Liver (tissue), 9 donors: Measurements from ENCODE around the gene ZNF223. TPM values are rescaled to one million over a fixed set of nuclear protein-coding genes. Genes with fewer than 3 reads are reported as not detected.

Source experiments
- DNase-seq: peaks from one replicate; pipeline ENCODE4 v3.0.0-alpha.2; 2017; ENCODE audit warnings: low spot score
- H3K27ac ChIP-seq, 2 donors: one replicate each; pipeline ENCODE4 v1.7.0; 2013; ENCODE audit warnings: inconsistent platforms in 2 of 2, low read length in 2 of 2, control low read depth in 1 of 2, low read depth in 1 of 2, mild to moderate bottlenecking in 1 of 2
- H3K27me3 ChIP-seq, 4 donors: one replicate each; pipeline versions ENCODE4 v1.6.1 to v1.7.0; 2013; ENCODE audit warnings: low read length in 3 of 4, inconsistent platforms in 1 of 4, mild to moderate bottlenecking in 1 of 4, moderate library complexity in 1 of 4; ENCODE audit not compliant: control insufficient read depth in 4 of 4, insufficient read depth in 4 of 4
- H3K36me3 ChIP-seq, 4 donors: one replicate each; pipeline versions ENCODE4 v1.6.1 to v1.7.0; 2013; ENCODE audit warnings: low read length in 3 of 4, mild to moderate bottlenecking in 3 of 4, low read depth in 1 of 4, moderate library complexity in 1 of 4; ENCODE audit not compliant: control insufficient read depth in 4 of 4, insufficient read depth in 3 of 4
- H3K4me1 ChIP-seq, 4 donors: one replicate each; pipeline versions ENCODE4 v1.6.1 to v1.7.0; 2013; ENCODE audit warnings: low read length in 3 of 4, mild to moderate bottlenecking in 3 of 4, moderate library complexity in 1 of 4; ENCODE audit not compliant: control insufficient read depth in 4 of 4, insufficient read depth in 4 of 4
- H3K4me3 ChIP-seq, 3 donors: one replicate each; pipeline versions ENCODE4 v1.6.1 to v1.7.0; 2013; ENCODE audit warnings: low read length in 3 of 3, control low read depth in 1 of 3, low read depth in 1 of 3, mild to moderate bottlenecking in 1 of 3
- H3K9ac ChIP-seq, 2 donors: one replicate each; pipeline ENCODE4 v1.7.0; 2013; ENCODE audit warnings: low read length in 2 of 2, mild to moderate bottlenecking in 2 of 2, moderate library complexity in 2 of 2, control low read depth in 1 of 2, low read depth in 1 of 2
- H3K9me3 ChIP-seq, 4 donors: one replicate each; pipeline versions ENCODE4 v1.6.1 to v1.7.0; 2013; ENCODE audit warnings: low read length in 3 of 4; ENCODE audit not compliant: control insufficient read depth in 4 of 4
- EGR1 ChIP-seq, 2 donors: IDR thresholded peaks; 2 replicates each; pipeline ENCODE4 v1.6.1; 2016 to 2018; ENCODE audit warnings: antibody characterized with exemption in 2 of 2, low read depth in 2 of 2
- FOXA2 ChIP-seq: IDR thresholded peaks from 2 replicates; pipeline ENCODE4 v1.6.1; 2016; ENCODE audit warnings: antibody characterized with exemption
- GABPA ChIP-seq, 2 donors: IDR thresholded peaks in 1 of 2; conservative IDR thresholded peaks in 1 of 2; 2 replicates each; pipeline ENCODE4 v1.6.1; 2016; ENCODE audit warnings: antibody characterized with exemption in 2 of 2, mild to moderate bottlenecking in 1 of 2, moderate library complexity in 1 of 2
- HNF4A ChIP-seq, 2 donors: conservative IDR thresholded peaks; 2 replicates each; pipeline ENCODE4 v1.6.1; 2016; ENCODE audit warnings: antibody characterized with exemption in 2 of 2, mild to moderate bottlenecking in 2 of 2
- JUND ChIP-seq, 2 donors: IDR thresholded peaks; 2 replicates each; pipeline ENCODE4 v1.6.1; 2016; ENCODE audit warnings: antibody characterized with exemption in 2 of 2
- RAD21 ChIP-seq, 2 donors: IDR thresholded peaks; 2 replicates each; pipeline ENCODE4 v1.6.1; 2016; ENCODE audit warnings: antibody characterized with exemption in 2 of 2, mild to moderate bottlenecking in 2 of 2
- RXRA ChIP-seq, 2 donors: IDR thresholded peaks; 2 replicates each; pipeline ENCODE4 v1.6.1; 2017 to 2018; ENCODE audit warnings: antibody characterized with exemption in 2 of 2, mild to moderate bottlenecking in 1 of 2
- SP1 ChIP-seq: IDR thresholded peaks from 2 replicates; pipeline ENCODE4 v1.6.1; 2018; ENCODE audit warnings: antibody characterized with exemption, mild to moderate bottlenecking
- YY1 ChIP-seq: IDR thresholded peaks from 2 replicates; pipeline ENCODE4 v1.6.1; 2016; ENCODE audit warnings: antibody characterized with exemption, mild to moderate bottlenecking
- WGBS: extraction: QIAGEN DNeasy Blood & Tissue Kit; methylation state at CpG from one replicate; pipeline ENCODE4 v1.1.7; 2013; 5-methylcytosine and 5-hydroxymethylcytosine counted together
- polyA plus RNA-seq, 2 donors: library from polyadenylated mRNA; stranded (reverse) in 1 of 2; unstranded in 1 of 2; fragments of 200-250 nt in 1 of 2; fragments of >200 nt in 1 of 2; fragmentation: Nextera tagmentation in 1 of 2; extraction: Ambion mirVana in 1 of 2; gene quantifications; one replicate each; pipeline versions ENCODE4 v1.2.1 to v1.2.3, GENCODE V29; 2013 to 2015
- total RNA-seq, 2 donors: library from RNA; depleted of rRNA; stranded (reverse); fragments of >200 nt; gene quantifications; one replicate each; pipeline ENCODE4 v1.2.3, GENCODE V29; 2014
- TF ChIP-seq, protein P1 (sequence below): IDR thresholded peaks from 2 replicates; pipeline ENCODE4 v1.6.1; 2016; ENCODE audit warnings: antibody characterized with exemption
- TF ChIP-seq, protein P2 (sequence below): IDR thresholded peaks from 2 replicates; pipeline ENCODE4 v1.6.1; 2016; ENCODE audit warnings: antibody characterized with exemption, mild to moderate bottlenecking
- TF ChIP-seq, protein P3 (sequence below): fragments of 150-350 bp; IDR thresholded peaks from 2 replicates; pipeline ENCODE4 v1.5.1; 2017; ENCODE audit warnings: improper control_type of control experiment, low read depth, low read length; ENCODE audit not compliant: missing input control
- donor health status: healthy.
- donor health status: healthy.
- donor health status: healthy.
- donor health status: healthy.
- donor health status: healthy.

The ZNF223 gene
- total and polyA plus RNA-seq, 4 donors: 1.4 to 2.8 (median 1.9) TPM

DNA sequence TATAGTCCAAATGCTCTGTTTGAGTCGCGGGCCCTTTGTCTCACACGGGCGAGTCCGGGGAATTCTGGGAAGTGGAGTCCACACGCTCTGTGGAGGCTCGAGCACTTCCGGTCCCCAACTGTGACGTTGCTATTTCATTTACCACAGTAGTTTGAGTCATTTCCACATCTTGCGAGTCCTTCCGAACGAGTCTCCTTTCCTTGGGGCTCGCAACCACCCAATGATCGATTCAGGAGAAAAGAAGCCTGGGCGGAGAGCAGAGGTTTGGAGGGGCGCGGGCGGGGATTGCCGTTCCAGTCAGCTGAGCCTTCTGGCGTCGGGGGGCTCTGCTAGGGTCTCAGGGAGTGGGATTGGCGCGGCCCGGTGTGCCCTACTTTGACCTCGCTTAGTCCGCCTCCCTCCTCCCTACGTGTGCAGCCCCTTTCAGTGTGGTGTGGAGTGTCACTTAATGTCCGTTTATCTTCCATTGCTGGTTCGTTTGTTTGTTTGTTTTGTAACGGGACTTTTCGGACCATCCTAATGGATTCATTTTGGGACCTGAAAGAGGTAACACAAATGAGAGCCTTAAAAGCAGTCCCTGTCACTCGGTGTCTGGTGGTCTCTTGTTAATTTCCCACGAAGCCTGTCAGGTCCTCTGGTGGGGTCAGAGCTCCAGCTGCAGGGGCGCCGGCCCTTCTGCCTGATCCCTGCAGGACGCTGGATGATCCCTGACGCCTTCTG lies 26.5 kb upstream of the ZNF223 start, which contains the start of gene ZNF222:
Gene ZNF222, plus strand, starts transcription at position 163 of the 720 bp plus-strand sequence. Its CDS starts 58 bp downstream, at position 221.
- H3K4me1 ChIP-seq: peaks cover 0 to 11% (median 7%) of the 10 kb centered on the region in 4 donors
- no peak within 1 kb of the TSS for H3K27ac ChIP-seq
- TF ChIP-seq RAD21 (IDR thresholded peaks at IDR 0.05) (peak in 1 of 2 donors; percentile 19), SP1 (no peak), GABPA (IDR thresholded peaks at IDR 0.05 in 1 of 2, conservative IDR thresholded peaks at IDR 0.05 in 1 of 2) (peak; percentile 81 to 95), HNF4A (conservative IDR thresholded peaks at IDR 0.05) (peak in 1 of 2 donors; percentile 37), RXRA (IDR thresholded peaks at IDR 0.05) (no peak), YY1 (peak; percentile 57)
- TF ChIP-seq, protein P1, sequence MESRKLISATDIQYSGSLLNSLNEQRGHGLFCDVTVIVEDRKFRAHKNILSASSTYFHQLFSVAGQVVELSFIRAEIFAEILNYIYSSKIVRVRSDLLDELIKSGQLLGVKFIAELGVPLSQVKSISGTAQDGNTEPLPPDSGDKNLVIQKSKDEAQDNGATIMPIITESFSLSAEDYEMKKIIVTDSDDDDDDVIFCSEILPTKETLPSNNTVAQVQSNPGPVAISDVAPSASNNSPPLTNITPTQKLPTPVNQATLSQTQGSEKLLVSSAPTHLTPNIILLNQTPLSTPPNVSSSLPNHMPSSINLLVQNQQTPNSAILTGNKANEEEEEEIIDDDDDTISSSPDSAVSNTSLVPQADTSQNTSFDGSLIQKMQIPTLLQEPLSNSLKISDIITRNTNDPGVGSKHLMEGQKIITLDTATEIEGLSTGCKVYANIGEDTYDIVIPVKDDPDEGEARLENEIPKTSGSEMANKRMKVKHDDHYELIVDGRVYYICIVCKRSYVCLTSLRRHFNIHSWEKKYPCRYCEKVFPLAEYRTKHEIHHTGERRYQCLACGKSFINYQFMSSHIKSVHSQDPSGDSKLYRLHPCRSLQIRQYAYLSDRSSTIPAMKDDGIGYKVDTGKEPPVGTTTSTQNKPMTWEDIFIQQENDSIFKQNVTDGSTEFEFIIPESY: peak; percentile 64
- H3K4me3 ChIP-seq: peak within 1 kb of the TSS; percentile 83 to 96 (median 92)
- peaks cover 12 to 59% (median 34%) of the 10 kb centered on the region in 4 donors for H3K9me3 ChIP-seq
- peak; percentile 76 for DNase-seq
- 1% methylated on average over 37 of the region's 37 CpGs for WGBS
- peaks cover 7 to 38% (median 37%) of the 10 kb centered on the region in 4 donors for H3K36me3 ChIP-seq
- peaks cover 0 to 5% (median 0%) of the 10 kb centered on the region in 4 donors for H3K27me3 ChIP-seq
- peak within 1 kb of the TSS; percentile 32 to 43 for H3K9ac ChIP-seq

DNA sequence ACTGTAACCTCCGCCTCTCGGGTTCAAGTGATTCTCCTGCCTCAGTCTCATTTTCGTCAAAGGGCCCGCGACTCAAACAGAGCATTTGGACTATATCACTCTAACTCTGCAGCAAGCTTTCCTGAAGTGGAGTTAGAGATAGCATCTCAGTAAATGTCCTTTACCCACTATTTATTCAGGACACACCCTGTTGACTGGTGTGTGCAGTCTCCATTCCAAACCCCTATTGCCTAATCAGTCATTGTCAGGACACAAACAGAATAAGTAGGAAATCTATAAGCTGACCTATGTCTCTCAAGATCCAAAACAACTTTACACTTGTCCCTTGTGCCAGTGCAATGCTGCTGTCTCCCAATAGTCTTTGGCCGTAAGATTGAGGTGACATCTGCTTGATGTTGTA lies 25.2 kb upstream of the ZNF223 start:
- peaks cover 0 to 11% (median 7%) of the 10 kb centered on the region in 4 donors for H3K4me1 ChIP-seq
- no peaks in the 10 kb centered on the region for H3K27me3 ChIP-seq
- H3K9me3 ChIP-seq: peaks cover 18 to 63% (median 44%) of the 10 kb centered on the region in 4 donors
- H3K9ac ChIP-seq: no peak overlapping the region
- no peak overlapping the region for H3K27ac ChIP-seq
- H3K4me3 ChIP-seq: peak overlapping the region in 2 of 3 donors; percentile 50 to 56
- 98% methylated on average over 6 of the region's 6 CpGs for WGBS
- TF ChIP-seq, protein P2, sequence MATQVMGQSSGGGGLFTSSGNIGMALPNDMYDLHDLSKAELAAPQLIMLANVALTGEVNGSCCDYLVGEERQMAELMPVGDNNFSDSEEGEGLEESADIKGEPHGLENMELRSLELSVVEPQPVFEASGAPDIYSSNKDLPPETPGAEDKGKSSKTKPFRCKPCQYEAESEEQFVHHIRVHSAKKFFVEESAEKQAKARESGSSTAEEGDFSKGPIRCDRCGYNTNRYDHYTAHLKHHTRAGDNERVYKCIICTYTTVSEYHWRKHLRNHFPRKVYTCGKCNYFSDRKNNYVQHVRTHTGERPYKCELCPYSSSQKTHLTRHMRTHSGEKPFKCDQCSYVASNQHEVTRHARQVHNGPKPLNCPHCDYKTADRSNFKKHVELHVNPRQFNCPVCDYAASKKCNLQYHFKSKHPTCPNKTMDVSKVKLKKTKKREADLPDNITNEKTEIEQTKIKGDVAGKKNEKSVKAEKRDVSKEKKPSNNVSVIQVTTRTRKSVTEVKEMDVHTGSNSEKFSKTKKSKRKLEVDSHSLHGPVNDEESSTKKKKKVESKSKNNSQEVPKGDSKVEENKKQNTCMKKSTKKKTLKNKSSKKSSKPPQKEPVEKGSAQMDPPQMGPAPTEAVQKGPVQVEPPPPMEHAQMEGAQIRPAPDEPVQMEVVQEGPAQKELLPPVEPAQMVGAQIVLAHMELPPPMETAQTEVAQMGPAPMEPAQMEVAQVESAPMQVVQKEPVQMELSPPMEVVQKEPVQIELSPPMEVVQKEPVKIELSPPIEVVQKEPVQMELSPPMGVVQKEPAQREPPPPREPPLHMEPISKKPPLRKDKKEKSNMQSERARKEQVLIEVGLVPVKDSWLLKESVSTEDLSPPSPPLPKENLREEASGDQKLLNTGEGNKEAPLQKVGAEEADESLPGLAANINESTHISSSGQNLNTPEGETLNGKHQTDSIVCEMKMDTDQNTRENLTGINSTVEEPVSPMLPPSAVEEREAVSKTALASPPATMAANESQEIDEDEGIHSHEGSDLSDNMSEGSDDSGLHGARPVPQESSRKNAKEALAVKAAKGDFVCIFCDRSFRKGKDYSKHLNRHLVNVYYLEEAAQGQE: no peak
- TF ChIP-seq SP1 (no peak), FOXA2 (no peak), RAD21 (IDR thresholded peaks at IDR 0.05) (no peak), EGR1 (IDR thresholded peaks at IDR 0.05; ENCODE audit: low read depth in 2 of 2) (no peak), HNF4A (conservative IDR thresholded peaks at IDR 0.05) (no peak), JUND (IDR thresholded peaks at IDR 0.05) (no peak)
- TF ChIP-seq, protein P3, sequence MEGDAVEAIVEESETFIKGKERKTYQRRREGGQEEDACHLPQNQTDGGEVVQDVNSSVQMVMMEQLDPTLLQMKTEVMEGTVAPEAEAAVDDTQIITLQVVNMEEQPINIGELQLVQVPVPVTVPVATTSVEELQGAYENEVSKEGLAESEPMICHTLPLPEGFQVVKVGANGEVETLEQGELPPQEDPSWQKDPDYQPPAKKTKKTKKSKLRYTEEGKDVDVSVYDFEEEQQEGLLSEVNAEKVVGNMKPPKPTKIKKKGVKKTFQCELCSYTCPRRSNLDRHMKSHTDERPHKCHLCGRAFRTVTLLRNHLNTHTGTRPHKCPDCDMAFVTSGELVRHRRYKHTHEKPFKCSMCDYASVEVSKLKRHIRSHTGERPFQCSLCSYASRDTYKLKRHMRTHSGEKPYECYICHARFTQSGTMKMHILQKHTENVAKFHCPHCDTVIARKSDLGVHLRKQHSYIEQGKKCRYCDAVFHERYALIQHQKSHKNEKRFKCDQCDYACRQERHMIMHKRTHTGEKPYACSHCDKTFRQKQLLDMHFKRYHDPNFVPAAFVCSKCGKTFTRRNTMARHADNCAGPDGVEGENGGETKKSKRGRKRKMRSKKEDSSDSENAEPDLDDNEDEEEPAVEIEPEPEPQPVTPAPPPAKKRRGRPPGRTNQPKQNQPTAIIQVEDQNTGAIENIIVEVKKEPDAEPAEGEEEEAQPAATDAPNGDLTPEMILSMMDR: no peak
- TF ChIP-seq, protein P1: no peak
- no peak for DNase-seq
- H3K36me3 ChIP-seq: peaks cover 14 to 51% (median 49%) of the 10 kb centered on the region in 4 donors
